Adrenal gland (tissue), 5 donors: ENCODE data around the gene MEGF11.

Experiments
- CTCF ChIP-seq, 6 experiments: fragments of 450-650 bp in 4 of 6; fragments of 200-600 bp in 2 of 6; sonication (generic) in 1 of 6; IDR thresholded peaks; 1 replicate in 5 of 6; 2 replicates in 1 of 6; pipeline versions ENCODE4 v1.5.1 to v1.8.0; 2016 to 2021; ENCODE audit warnings: antibody characterized with exemption in 6 of 6, mild to moderate bottlenecking in 2 of 6, moderate library complexity in 1 of 6
- POLR2A ChIP-seq, 2 donors: fragments of 450-650 bp; IDR thresholded peaks; one replicate each; pipeline ENCODE4 v1.6.1; 2017; ENCODE audit warnings: antibody characterized with exemption in 2 of 2, mild to moderate bottlenecking in 2 of 2, moderate library complexity in 1 of 2
- donor health status: DM: no; HTN: no; CAD: no.

- no peak for TF ChIP-seq CTCF (IDR thresholded peaks at IDR 0.05)
- no peak for TF ChIP-seq POLR2A (IDR thresholded peaks at IDR 0.05)
Observed at GRCh38 chr15:65969865-65970816, 283.4 kb downstream of the MEGF11 start.
